GM10847 (cell line): ENCODE data around the gene CEP162.

ENCODE experiments used
- POLR2A ChIP-seq: IDR thresholded peaks from 2 replicates; pipeline ENCODE4 v1.6.1; 2011; ENCODE audit not compliant: insufficient read length; ENCODE audit errors: extremely low read depth

CEP162 gene

GRCh38 chr6:84249724-84250123 lies 22.3 kb upstream of the CEP162 start:
- TF ChIP-seq POLR2A = no peak

GRCh38 chr6:84243240-84243639 lies 15.8 kb upstream of the CEP162 start:
- TF ChIP-seq POLR2A = no peak

- TF ChIP-seq POLR2A = no peak
Measured at GRCh38 chr6:84242265-84242664, 14.8 kb upstream of the CEP162 start.

- TF ChIP-seq POLR2A = no peak
Measured at GRCh38 chr6:84228198-84228543, 728 bp upstream of the CEP162 start.

GRCh38 chr6:84227044-84227433 lies 404 bp downstream of the CEP162 start:
- TF ChIP-seq POLR2A = no peak

GRCh38 chr6:84224251-84224650 lies 3.2 kb downstream of the CEP162 start:
- no peak for TF ChIP-seq POLR2A

- TF ChIP-seq POLR2A = no peak
Measured at GRCh38 chr6:84222426-84222825, 5.0 kb downstream of the CEP162 start.

GRCh38 chr6:84220809-84221409 lies 6.5 kb downstream of the CEP162 start:
- no peak for TF ChIP-seq POLR2A

GRCh38 chr6:84218091-84218490 lies 9.4 kb downstream of the CEP162 start:
- TF ChIP-seq POLR2A = no peak

- no peak for TF ChIP-seq POLR2A
Measured at GRCh38 chr6:84213217-84213616, 14.2 kb downstream of the CEP162 start.

- TF ChIP-seq POLR2A = no peak
Measured at GRCh38 chr6:84204011-84204410, 23.4 kb downstream of the CEP162 start.

GRCh38 chr6:84197708-84198107 lies 29.7 kb downstream of the CEP162 start:
- TF ChIP-seq POLR2A = no peak

GRCh38 chr6:84193114-84193708 lies 34.2 kb downstream of the CEP162 start:
- no peak for TF ChIP-seq POLR2A

- TF ChIP-seq POLR2A = no peak
Measured at GRCh38 chr6:84191802-84192201, 35.6 kb downstream of the CEP162 start.

- TF ChIP-seq POLR2A = no peak
Measured at GRCh38 chr6:84183430-84183829, 44.0 kb downstream of the CEP162 start.

GRCh38 chr6:84182001-84182400 lies 45.4 kb downstream of the CEP162 start:
- TF ChIP-seq POLR2A = no peak

- no peak for TF ChIP-seq POLR2A
Measured at GRCh38 chr6:84177241-84177640, 50.2 kb downstream of the CEP162 start.

- no peak for TF ChIP-seq POLR2A
Measured at GRCh38 chr6:84172574-84172973, 54.9 kb downstream of the CEP162 start.

- TF ChIP-seq POLR2A = no peak
Measured at GRCh38 chr6:84172080-84172479, 55.4 kb downstream of the CEP162 start.
